HG02763 (cell line): ENCODE results near the gene TMEM119.

Experiments
- ATAC-seq: cut with Tn5 transposase; IDR thresholded peaks from one replicate; pipeline ENCODE4 v1.9.1; 2021; ENCODE audit warnings: mild to moderate bottlenecking, moderate library complexity; ENCODE audit not compliant: unreplicated experiment

The TMEM119 gene

GRCh38 chr12:108616941-108617858 lies 19.3 kb upstream of the TMEM119 start:
- peak; percentile 77 for ATAC-seq

GRCh38 chr12:108616359-108616758 lies 18.5 kb upstream of the TMEM119 start:
- ATAC-seq: no peak

GRCh38 chr12:108615918-108616317 lies 18.0 kb upstream of the TMEM119 start:
- ATAC-seq: no peak

GRCh38 chr12:108614639-108615038 lies 16.8 kb upstream of the TMEM119 start:
- no peak for ATAC-seq

- ATAC-seq: no peak
These were observed 16.2 kb upstream of the TMEM119 start for GRCh38 chr12:108614041-108614440.

GRCh38 chr12:108613548-108613947 lies 15.7 kb upstream of the TMEM119 start:
- ATAC-seq: no peak

- no peak for ATAC-seq
These were observed 15.0 kb upstream of the TMEM119 start for GRCh38 chr12:108612788-108613282.

- no peak for ATAC-seq
These were observed 14.1 kb upstream of the TMEM119 start for GRCh38 chr12:108611884-108612415.

- ATAC-seq: no peak
These were observed 13.1 kb upstream of the TMEM119 start for GRCh38 chr12:108610856-108611605.

GRCh38 chr12:108610336-108610815 lies 12.5 kb upstream of the TMEM119 start:
- ATAC-seq: no peak

GRCh38 chr12:108609537-108610335 lies 11.9 kb upstream of the TMEM119 start:
- no peak for ATAC-seq

- ATAC-seq: no peak
These were observed 10.7 kb upstream of the TMEM119 start for GRCh38 chr12:108608616-108609015.

GRCh38 chr12:108607981-108608600 lies 10.2 kb upstream of the TMEM119 start:
- no peak for ATAC-seq

- ATAC-seq: no peak
These were observed 8.6 kb upstream of the TMEM119 start for GRCh38 chr12:108606492-108606891.

- ATAC-seq: no peak
These were observed 8.0 kb upstream of the TMEM119 start for GRCh38 chr12:108605690-108606406.

- no peak for ATAC-seq
These were observed 7.3 kb upstream of the TMEM119 start for GRCh38 chr12:108605000-108605689.

GRCh38 chr12:108604208-108604941 lies 6.5 kb upstream of the TMEM119 start:
- ATAC-seq: no peak

- no peak for ATAC-seq
These were observed 5.9 kb upstream of the TMEM119 start for GRCh38 chr12:108603743-108604142.
